NCI-H2196 treated with DMSO at 0.1 percent for 48 hours (cell line): ENCODE results near the gene ZFYVE21.
"Not testable (repeated sequence)": the region's sequence is repeated elsewhere in the genome, so short reads cannot be mapped to it uniquely, and the experiment has no call there.

Experiments used
- DNase-seq: peaks from one replicate; lab custom pipeline; 2025; ENCODE audit not compliant: unreplicated experiment; lab: John Stamatoyannopoulos, UW

ZFYVE21 gene

DNA sequence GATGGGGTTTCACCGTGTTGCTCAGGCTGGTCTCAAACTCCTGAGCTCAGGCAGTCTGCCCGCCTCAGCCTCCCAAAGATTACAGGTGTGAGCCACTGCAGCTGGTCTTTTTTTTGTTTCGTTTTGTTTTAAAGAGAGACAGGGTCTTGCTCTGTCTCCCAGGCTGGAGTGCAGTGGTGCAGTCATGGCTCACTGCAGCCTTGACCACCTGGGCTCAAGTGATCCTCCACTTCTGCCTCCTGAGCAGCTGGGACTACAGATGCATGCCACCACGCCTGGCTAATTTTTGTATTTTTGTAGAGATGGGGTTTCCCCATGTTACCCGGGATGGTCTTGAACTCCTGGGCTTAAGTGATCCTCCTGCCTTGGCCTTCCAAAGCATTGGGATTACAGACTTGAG lies 24.0 kb upstream of the ZFYVE21 start:
- not testable (repeated sequence) for DNase-seq

DNA sequence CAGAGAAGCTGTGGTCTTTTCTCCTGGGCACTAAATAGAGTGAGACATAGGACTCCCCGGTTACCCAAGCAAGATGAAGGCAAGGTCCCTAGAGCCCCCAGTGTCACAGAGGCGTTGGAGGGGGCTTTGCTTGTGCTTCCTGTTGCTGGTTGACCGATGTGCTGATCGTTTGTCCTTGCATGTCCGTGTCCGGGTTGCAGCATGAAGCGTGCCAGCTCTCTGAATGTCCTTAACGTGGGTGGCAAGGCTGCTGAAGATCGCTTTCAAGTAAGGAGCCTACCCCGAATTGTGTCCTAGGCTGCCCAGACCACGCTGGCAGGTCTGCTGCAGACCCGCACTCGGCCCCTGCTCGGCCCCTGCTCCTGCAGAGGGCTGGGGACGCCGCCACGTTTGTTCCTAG lies 23.5 kb upstream of the ZFYVE21 start:
- no peak for DNase-seq

GRCh38 chr14:103692871-103693270 lies 22.7 kb upstream of the ZFYVE21 start:
- no peak for DNase-seq

- no peak for DNase-seq
Observed at GRCh38 chr14:103693515-103693914, 22.1 kb upstream of the ZFYVE21 start.

GRCh38 chr14:103694572-103695026 lies 21.0 kb upstream of the ZFYVE21 start:
- DNase-seq = no peak

DNA sequence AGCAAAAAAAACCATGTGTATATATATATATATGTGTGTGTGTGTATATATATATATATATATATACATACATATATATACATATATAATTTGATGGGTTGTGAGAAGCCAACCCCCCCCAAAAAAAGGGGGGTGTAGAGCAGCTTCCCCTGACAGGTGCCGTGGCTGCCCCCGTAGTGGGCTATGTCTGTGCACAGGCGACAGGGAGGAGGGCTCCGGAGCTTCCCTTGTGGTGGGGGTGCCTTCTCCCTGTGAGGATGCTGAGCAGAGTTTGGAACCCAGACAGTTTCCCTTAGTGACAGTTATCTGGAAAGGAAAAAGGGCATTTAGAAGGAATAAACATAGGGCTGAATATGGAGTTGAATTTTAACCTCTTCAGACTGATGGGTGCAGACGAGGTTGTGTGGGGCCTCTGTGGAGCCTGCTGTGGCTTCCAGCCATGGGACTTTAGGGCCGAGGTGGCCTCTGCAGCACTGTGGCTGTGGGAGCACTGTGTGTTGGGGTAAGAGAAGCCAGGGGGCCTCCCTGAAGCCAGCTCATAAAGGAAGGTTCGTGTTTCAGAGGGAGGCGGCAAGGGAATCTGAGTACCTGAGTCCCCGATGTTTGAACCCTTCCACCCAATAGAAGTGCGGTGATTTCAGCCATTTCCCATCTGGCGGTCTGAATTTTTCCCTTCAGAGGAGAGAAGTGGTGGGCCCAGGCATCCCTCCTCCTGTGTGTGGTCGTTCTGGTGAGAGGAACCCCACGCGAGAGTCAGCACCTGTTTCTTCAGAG lies 20.1 kb upstream of the ZFYVE21 start:
- DNase-seq = no peak

- DNase-seq = no peak
Observed at GRCh38 chr14:103696070-103696402, 19.6 kb upstream of the ZFYVE21 start.

DNA sequence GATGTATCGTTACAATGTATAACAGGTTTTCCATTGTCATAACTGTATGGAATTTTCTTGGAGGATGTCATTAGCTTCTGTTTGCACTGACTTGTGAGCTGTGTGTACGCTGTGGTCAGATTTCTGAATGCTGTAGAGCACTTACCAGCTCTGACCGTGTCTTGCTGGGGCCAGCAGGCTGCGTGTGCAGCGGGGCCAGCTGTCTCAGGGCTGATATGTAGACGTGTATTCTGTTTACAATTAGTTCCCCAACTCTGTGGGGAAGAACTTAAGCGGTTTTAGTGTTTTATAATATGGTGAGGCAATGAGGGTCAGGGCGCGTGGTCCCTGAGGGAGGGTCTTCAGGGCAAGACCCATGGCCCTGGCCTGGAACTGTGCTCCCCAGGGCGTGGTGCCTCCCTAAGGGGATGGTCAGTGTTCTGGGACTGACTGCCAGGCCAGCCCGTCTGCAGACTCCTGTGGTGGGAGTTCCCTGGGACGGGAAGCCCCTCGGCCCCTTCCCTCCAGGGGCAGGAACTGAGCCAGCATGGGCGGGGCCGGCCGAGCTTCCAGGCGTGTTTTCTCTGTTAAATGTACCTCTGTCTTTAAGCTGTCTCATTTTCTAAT lies 19.0 kb upstream of the ZFYVE21 start:
- no peak for DNase-seq

DNA sequence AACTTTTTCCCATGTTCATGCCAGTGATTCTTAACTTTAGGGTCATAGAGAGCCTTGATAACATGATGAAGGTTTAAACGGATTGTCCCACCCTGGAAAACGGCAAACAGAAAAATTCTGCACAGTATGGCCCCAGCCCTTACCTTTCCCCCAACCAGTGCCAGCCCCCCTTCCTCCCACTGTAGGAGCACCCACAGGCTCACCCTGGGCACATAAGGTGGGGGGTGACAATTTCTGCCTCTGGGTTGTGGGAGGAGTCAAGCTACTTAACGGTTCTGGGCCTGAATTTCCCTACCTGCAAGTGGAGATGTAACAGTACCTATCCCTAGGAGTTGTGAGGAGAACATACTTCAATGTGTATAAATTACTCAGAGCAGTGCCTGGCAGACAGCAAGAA lies 18.4 kb upstream of the ZFYVE21 start:
- DNase-seq = no peak

DNA sequence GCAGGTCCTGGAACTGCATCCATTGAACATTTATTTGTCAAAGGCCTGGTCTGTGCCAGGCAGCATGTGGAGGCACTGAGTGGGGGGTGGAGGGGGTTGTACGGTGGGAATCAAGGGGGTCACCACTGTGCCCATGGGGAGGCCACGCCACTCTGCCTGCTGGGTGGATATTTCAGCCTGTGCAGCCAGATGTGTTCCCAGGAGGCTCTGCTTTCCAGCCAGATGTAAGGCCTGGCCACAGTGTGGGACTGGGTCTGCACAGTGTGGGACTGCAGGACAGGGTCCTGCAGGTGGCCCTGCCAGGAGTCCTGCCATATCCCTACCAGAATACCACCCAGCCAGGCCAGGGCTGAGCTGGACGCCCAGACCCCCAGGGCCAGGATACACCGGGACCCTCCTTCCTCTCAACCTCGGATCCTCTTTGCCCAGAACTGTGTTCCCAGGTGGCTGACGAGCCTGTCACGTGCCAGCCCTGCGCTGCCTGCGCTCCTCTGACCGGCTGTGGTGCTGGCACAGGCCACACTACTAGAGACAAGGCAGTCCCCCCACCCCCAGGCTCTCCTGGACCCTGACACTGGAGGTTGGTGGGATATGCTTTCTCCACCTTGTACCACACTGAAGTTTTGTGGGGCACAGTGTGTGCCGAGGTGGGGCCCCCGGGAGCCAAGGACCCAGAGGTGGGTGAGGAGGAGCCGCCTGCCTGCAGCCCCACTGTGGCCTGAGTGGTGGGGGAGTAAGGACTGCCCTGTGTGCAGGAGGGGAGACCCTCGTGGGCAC lies 17.8 kb upstream of the ZFYVE21 start:
- DNase-seq = no peak

GRCh38 chr14:103698380-103699260 lies 17.0 kb upstream of the ZFYVE21 start:
- peak; percentile 29 for DNase-seq

GRCh38 chr14:103699261-103699661 lies 16.3 kb upstream of the ZFYVE21 start:
- DNase-seq = no peak

DNA sequence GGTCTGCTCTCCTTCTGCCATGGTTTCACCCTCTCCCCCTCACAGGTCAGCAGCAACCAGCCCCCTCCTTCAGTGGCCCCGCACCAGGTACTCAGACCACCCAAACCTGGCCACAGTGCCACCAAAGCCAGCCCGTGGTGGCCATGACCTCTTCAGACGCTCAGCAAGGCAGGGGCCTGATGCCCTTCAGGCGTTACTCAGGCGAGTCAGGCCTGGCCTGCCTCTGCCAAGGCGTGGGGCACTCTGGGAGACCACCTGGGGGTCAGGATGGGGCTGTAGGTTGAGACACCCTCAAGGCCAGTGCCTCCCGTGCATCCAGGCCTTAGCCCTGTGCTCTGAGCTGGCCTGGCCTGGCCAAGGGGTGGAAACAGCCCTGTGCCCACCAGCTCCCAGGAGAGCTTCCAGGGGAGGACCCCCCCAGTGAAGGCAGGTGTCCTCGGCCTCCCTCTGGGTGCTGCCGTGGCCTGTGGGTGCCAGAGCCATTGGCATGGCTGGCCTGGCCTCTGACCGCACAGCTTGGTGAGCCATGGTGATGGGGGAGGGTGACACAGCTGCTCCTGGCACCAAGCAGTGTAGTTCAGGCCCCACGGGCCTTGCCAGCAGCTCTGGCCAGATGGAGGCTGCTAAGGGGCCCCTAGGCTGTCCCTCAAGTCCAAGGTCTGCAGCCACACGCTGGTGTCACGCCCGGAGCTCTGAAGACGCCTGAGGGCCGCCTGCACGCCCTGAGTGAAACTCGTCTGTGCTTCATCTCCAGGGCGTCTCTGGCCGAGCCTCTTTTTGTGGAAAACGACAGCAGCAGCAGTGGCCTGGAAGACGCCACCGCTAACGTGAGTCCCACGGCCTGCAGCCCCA lies 15.5 kb upstream of the ZFYVE21 start:
- no peak for DNase-seq

DNA sequence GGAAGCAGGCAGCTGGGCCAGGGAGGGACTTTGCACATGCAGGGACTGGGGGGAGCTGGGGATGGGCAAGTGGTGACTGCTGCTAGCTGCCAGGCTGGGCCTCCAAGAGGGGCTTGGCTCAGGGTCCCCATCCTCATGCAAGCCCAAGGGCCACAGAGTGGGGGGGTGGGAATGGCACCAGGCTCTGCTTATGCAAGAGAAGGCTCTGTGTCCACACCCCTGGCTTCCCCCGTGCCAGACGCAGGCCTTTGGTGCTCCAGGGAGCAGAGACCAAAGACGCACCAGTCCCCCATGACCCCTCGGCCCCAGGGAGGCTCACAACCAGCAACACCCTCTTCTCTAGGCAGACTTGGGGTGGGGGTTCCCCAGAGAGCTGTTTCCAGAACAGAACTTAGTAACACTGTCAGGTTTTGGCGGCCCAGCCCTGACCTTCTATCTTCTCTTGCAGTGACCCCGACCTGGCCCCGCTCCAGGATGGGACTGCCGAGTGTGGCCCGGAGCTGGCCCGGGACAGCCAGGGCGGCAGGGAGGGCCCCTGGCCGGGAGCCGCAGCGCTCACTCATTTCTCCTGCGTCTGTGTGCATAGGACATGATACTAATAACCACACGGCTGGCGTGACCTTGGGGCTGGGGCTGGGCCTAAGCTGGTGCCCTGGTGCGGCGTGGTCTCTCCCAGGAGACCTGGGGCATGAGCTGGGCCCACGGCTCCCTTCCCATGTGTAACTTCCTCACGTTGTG lies 14.7 kb upstream of the ZFYVE21 start:
- no peak for DNase-seq

DNA sequence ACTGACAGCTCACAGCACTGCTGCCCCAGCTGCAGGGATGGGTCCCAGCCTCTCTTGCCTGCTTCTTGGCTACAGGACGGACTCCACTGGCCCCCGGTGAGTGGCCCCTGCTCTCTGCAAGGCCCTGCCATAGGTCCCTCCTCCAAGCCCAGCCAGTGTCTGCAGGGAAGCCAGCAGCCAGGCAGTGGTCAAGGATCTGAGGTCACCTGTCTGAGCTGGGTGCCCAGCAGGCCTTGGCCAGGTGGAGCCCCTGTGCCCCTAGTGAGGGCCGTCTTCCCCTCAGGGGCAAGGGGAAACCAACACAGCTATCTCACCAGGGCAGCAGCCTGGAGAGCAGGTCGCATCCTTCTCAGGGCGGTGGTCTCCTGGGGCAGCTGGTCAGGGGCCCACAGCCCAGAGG lies 13.5 kb upstream of the ZFYVE21 start:
- no peak for DNase-seq

DNA sequence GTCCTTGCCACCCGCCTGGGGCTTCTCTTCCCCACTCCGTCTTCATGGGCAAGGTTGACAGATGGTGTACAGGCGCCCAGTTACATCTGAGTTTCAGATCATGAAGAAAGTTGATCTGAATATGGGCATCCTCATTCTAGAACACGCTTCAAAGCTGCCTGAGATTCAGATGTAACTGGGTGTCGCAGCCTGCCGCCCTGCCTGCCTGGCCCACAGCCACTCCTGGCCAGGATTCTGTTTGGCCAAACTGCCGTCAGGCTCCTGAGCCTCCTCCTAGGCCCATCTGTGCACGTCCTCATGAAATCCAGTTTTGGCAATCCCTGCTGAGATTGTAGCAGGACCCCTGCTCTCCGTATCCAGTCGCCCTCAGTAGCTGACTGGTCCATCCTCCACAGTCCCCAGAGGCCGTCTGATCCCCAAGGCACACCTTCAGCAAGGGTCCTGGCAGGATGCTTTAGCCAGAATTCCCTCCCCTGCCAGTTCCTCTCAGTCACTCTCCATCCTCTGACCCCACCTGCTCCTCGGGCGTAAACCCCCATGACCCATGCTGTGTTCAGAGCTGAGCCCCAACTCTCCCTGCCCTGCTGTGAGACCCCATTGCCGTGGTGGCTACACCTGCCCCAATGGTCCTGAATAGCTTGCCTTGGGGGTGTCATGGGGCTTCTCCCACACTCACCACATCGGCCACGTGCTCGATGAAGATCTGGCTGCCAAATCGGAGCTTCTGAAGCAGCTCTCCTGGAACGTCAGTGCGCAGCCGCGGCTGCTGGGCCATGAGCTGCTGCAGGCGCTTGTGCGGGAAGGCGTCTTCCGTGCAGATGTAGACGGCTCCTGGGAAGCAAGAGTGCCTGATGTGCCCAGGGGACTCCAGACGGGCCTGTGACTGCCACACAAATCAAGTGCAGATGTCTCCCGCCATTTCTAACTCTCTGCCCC lies 12.8 kb upstream of the ZFYVE21 start:
- DNase-seq = no peak

GRCh38 chr14:103703433-103704385 lies 11.9 kb upstream of the ZFYVE21 start:
- DNase-seq = no peak
